Endodermal cell (in vitro differentiated cells): ENCODE measurements around the gene AGTPBP1. TPM values are rescaled to one million over a fixed set of nuclear protein-coding genes. Genes with fewer than 3 reads are reported as not detected.
A peak's percentile ranks its signal among the peaks of the same experiment; 100 is the strongest.

Experiments
- DNase-seq: peaks from one replicate; pipeline ENCODE4 v3.0.0-alpha.2; 2017
- H3K27ac ChIP-seq: 2 replicates; pipeline ENCODE4 v1.5.1; 2013; ENCODE audit warnings: mild to moderate bottlenecking, low read depth, low read length, moderate library complexity
- H3K27me3 ChIP-seq: 2 replicates; pipeline ENCODE4 v1.6.1; 2013; ENCODE audit warnings: mild to moderate bottlenecking, low read length, moderate library complexity; ENCODE audit not compliant: insufficient read depth, control insufficient read depth, poor library complexity, severe bottlenecking
- H3K36me3 ChIP-seq: 2 replicates; pipeline ENCODE4 v1.7.0; 2013; ENCODE audit warnings: mild to moderate bottlenecking, low read length, moderate library complexity; ENCODE audit not compliant: control insufficient read depth, insufficient read depth
- H3K4me1 ChIP-seq: one replicate; pipeline ENCODE4 v1.7.0; 2013; ENCODE audit warnings: low read length; ENCODE audit not compliant: control insufficient read depth, insufficient read depth
- H3K4me3 ChIP-seq: 2 replicates; pipeline ENCODE4 v1.5.1; 2013; ENCODE audit warnings: mild to moderate bottlenecking, low read length, moderate library complexity
- H3K9ac ChIP-seq: 2 replicates; pipeline ENCODE4 v1.6.1; 2013; ENCODE audit warnings: mild to moderate bottlenecking, low read length, moderate library complexity; ENCODE audit not compliant: poor library complexity, severe bottlenecking; ENCODE audit errors: extremely low read depth
- H3K9me3 ChIP-seq: 2 replicates; pipeline ENCODE4 v1.6.1; 2013; ENCODE audit warnings: mild to moderate bottlenecking, low read length, moderate library complexity; ENCODE audit not compliant: control insufficient read depth
- H3K27ac Mint-ChIP-seq: 2 replicates; pipeline ENCODE4 v1.8.0; 2020; ENCODE audit warnings: mixed read lengths
- H3K27me3 Mint-ChIP-seq: 2 replicates; pipeline ENCODE4 v1.8.0; 2021; ENCODE audit warnings: mild to moderate bottlenecking, mixed read lengths; ENCODE audit not compliant: insufficient read depth
- H3K36me3 Mint-ChIP-seq: 2 replicates; pipeline ENCODE4 v1.8.0; 2020; ENCODE audit warnings: low read depth, mixed read lengths
- H3K4me1 Mint-ChIP-seq: 2 replicates; pipeline ENCODE4 v1.8.0; 2020; ENCODE audit warnings: mixed read lengths
- H3K4me3 Mint-ChIP-seq: 2 replicates; pipeline ENCODE4 v1.8.0; 2020; ENCODE audit warnings: mild to moderate bottlenecking, moderate library complexity, mixed read lengths
- H3K9me3 Mint-ChIP-seq: 2 replicates; pipeline ENCODE4 v1.8.0; 2020; ENCODE audit warnings: mild to moderate bottlenecking, mixed read lengths
- CTCF ChIP-seq: fragments of 200-600 bp; sonication (generic); conservative IDR thresholded peaks from 2 replicates; pipeline ENCODE4 v1.5.0; 2021; ENCODE audit warnings: antibody characterized with exemption, mild to moderate bottlenecking
- WGBS, 2 experiments: methylation state at CpG; one replicate each; pipeline versions ENCODE4 v1.1.5 to v1.1.7; 2013; ENCODE audit warnings: missing lambda C conversion rate in 2 of 2, mixed read lengths in 1 of 2; ENCODE audit not compliant: insufficient coverage in 1 of 2, insufficient read length in 1 of 2; 5-methylcytosine and 5-hydroxymethylcytosine counted together
- total RNA-seq, 2 donors: library from RNA; stranded (reverse); fragmentation: NEBNext Ultra II Directional in 1 of 2; extraction: Animal tissue kit (Norgen Biotek cat#: 25700) in 1 of 2; gene quantifications; 2 replicates in 1 of 2; 3 replicates in 1 of 2; pipeline ENCODE4 v1.2.1, GENCODE V29; 2021

The AGTPBP1 gene
- total RNA-seq, 2 donors from 2014 or later = 45.7 to 54.9 TPM

- peaks cover 3% of the 10 kb centered on the region for H3K9me3 Mint-ChIP-seq
- TF ChIP-seq CTCF = no peak
- Histone ChIP-seq H3K9me3 (peaks cover 2% of the 10 kb centered on the region), H3K27me3 (peaks cover 22% of the 10 kb centered on the region), H3K27ac (no peak overlapping the region), H3K9ac (no peak overlapping the region), H3K4me3 (no peak overlapping the region), H3K4me1 (no peaks in the 10 kb centered on the region), H3K36me3 (no peaks in the 10 kb centered on the region)
- 92 to 98% methylated on average over 23 of the region's 23 CpGs for WGBS, 2 experiments
- H3K36me3 Mint-ChIP-seq = no peaks in the 10 kb centered on the region
- no peak overlapping the region for H3K27ac Mint-ChIP-seq
- H3K4me3 Mint-ChIP-seq = peak overlapping the region; percentile 73
- peaks cover 55% of the 10 kb centered on the region for H3K27me3 Mint-ChIP-seq
- DNase-seq = no peak
- peaks cover 3% of the 10 kb centered on the region for H3K4me1 Mint-ChIP-seq
Measured at GRCh38 chr9:85521371-85522197, 220.2 kb downstream of the AGTPBP1 start.

DNA sequence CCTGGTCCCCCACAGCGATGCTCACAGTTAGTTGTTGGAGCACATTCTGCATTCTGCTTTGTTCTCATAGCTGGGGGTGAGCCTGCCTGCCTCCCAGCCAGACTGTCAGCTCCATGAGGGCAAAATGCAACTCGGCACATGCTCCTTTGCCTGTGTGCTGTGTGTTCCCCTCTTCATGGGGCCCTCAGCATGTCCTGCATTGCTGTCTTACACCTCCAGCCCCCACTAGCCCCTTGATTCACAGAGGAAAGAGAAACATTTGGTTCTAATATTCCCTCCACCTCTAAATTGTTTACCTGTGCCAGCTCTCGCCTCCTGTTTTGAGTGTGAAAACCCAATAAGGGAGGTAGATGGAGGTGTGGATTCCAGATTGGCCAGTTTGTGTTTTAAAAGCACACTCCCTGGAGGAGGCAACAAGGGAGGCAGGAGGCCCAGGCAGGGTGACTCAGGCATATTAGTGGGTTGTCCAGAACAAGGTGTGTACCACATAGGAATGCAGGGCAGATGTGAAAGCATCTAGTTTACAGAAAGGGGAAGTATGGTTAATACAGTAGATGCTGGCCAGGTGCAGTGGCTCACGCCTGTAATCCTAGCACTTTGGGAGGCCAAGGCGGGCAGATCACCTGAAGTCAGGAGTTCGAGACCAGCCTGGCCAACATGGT, 224.6 kb downstream of the AGTPBP1 start:
- Histone ChIP-seq H3K9me3 (no peaks in the 10 kb centered on the region), H3K36me3 (no peaks in the 10 kb centered on the region), H3K4me1 (no peaks in the 10 kb centered on the region), H3K9ac (no peak overlapping the region), H3K27ac (no peak overlapping the region), H3K4me3 (no peak overlapping the region), H3K27me3 (peaks cover 11% of the 10 kb centered on the region)
- H3K36me3 Mint-ChIP-seq = no peaks in the 10 kb centered on the region
- peaks cover 14% of the 10 kb centered on the region for H3K27me3 Mint-ChIP-seq
- TF ChIP-seq CTCF = no peak
- no peak overlapping the region for H3K4me3 Mint-ChIP-seq
- no peak for DNase-seq
- H3K9me3 Mint-ChIP-seq = no peaks in the 10 kb centered on the region
- H3K4me1 Mint-ChIP-seq = peaks cover 3% of the 10 kb centered on the region
- WGBS, 2 experiments = 93% methylated on average over 5 to 6 of the region's 6 CpGs
- H3K27ac Mint-ChIP-seq = no peak overlapping the region

GRCh38 chr9:85516455-85516854, 225.3 kb downstream of the AGTPBP1 start:
- DNase-seq = no peak
- no peaks in the 10 kb centered on the region for H3K9me3 ChIP-seq
- H3K9ac ChIP-seq = no peak overlapping the region
- no peaks in the 10 kb centered on the region for H3K4me1 ChIP-seq
- 85 to 96% methylated on average over 9 to 10 of the region's 10 CpGs for WGBS, 2 experiments
- H3K36me3 Mint-ChIP-seq = no peaks in the 10 kb centered on the region
- no peak overlapping the region for H3K4me3 ChIP-seq
- H3K27ac Mint-ChIP-seq = no peak overlapping the region
- H3K27me3 Mint-ChIP-seq = peaks cover 7% of the 10 kb centered on the region
- H3K36me3 ChIP-seq = no peaks in the 10 kb centered on the region
- peaks cover 3% of the 10 kb centered on the region for H3K4me1 Mint-ChIP-seq
- peaks cover 5% of the 10 kb centered on the region for H3K27me3 ChIP-seq
- no peak for TF ChIP-seq CTCF
- H3K4me3 Mint-ChIP-seq = no peak overlapping the region
- no peaks in the 10 kb centered on the region for H3K9me3 Mint-ChIP-seq
- no peak overlapping the region for H3K27ac ChIP-seq
